AG08395 (cell line): ENCODE data around the gene DPP7.
"Not testable (repeated sequence)": the region's sequence is repeated elsewhere in the genome, so short reads cannot be mapped to it uniquely, and the experiment has no call there.

Experiments used
- DNase-seq: peaks from one replicate; pipeline ENCODE4 v3.0.0; 2012; ENCODE audit warnings: mixed read lengths, low spot score

Gene DPP7

GRCh38 chr9:137070906-137071275 lies 43.6 kb downstream of the DPP7 start:
- peak; percentile 2 for DNase-seq

GRCh38 chr9:137070201-137070905 lies 44.2 kb downstream of the DPP7 start, which contains the start of gene SAPCD2:
Gene SAPCD2, minus strand, starts transcription at chr9:137070557. Its CDS starts 97 bp downstream, at chr9:137070460.
- peak; percentile 94 for DNase-seq

GRCh38 chr9:137069508-137070091 lies 44.9 kb downstream of the DPP7 start:
- DNase-seq = no peak

- DNase-seq = no peak
Measured at GRCh38 chr9:137068539-137069507, 45.7 kb downstream of the DPP7 start.

- DNase-seq = peak; percentile 73
Measured at GRCh38 chr9:137067860-137068538, 46.5 kb downstream of the DPP7 start.

- DNase-seq = no peak
Measured at GRCh38 chr9:137066096-137066861, 48.3 kb downstream of the DPP7 start.

- no peak for DNase-seq
Measured at GRCh38 chr9:137065336-137065967, 49.1 kb downstream of the DPP7 start.

GRCh38 chr9:137064880-137065164 lies 49.7 kb downstream of the DPP7 start:
- DNase-seq = no peak

GRCh38 chr9:137064027-137064879 lies 50.3 kb downstream of the DPP7 start:
- DNase-seq = peak; percentile 69

GRCh38 chr9:137063311-137064026 lies 51.1 kb downstream of the DPP7 start:
- no peak for DNase-seq

GRCh38 chr9:137062798-137063197 lies 51.7 kb downstream of the DPP7 start:
- DNase-seq = not testable (repeated sequence)

- no peak for DNase-seq
Measured at GRCh38 chr9:137062384-137062783, 52.1 kb downstream of the DPP7 start.
